Caco-2 (cell line): Measurements from ENCODE around the gene SV2B. TPM values are rescaled to one million over a fixed set of nuclear protein-coding genes. Genes with fewer than 3 reads are reported as not detected.

ENCODE experiments used
- BruUV-seq: library from RNA; stranded (reverse); fragments of 400-500 nt; replicated peaks from 2 replicates; lab custom pipeline; 2021; lab: Mats Ljungman, UMichigan
- CTCF ChIA-PET: fragments of 300-600 bp; sonication (Branson Sonifier 250); formaldehyde crosslinking; loops from one replicate; lab custom pipeline; 2022; ENCODE audit warnings: antibody characterized with exemption; lab: Charles Lee
- POLR2A ChIA-PET: fragments of 300-600 bp; sonication (Branson Sonifier 250); formaldehyde crosslinking; loops from one replicate; lab custom pipeline; 2022; ENCODE audit warnings: antibody characterized with exemption; lab: Charles Lee
- DNase-seq, 2 experiments: peaks; one replicate each; pipeline versions ENCODE4 v3.0.0 to v3.0.0-alpha.2; 2020 to 2022
- H3K27me3 ChIP-seq: replicated peaks from 2 replicates; pipeline ENCODE4 v1.6.0; 2011; ENCODE audit warnings: low read length; ENCODE audit not compliant: control insufficient read depth, insufficient read depth
- H3K36me3 ChIP-seq: 2 replicates; pipeline ENCODE4 v1.5.1; 2011; ENCODE audit warnings: low read length; ENCODE audit not compliant: control insufficient read depth, insufficient read depth
- H3K4me1 ChIP-seq: fragments of 250-450 bp; sonication (Bioruptor Pico); 2 replicates; pipeline ENCODE4 v1.5.1; 2020; ENCODE audit warnings: mild to moderate bottlenecking
- H3K4me3 ChIP-seq: 2 replicates; pipeline ENCODE4 v1.5.1; 2011; ENCODE audit warnings: low read depth, mild to moderate bottlenecking, control low read depth, low read length
- H3K9me3 ChIP-seq: fragments of 250-450 bp; sonication (Bioruptor Pico); 2 replicates; pipeline ENCODE4 v1.5.1; 2020; ENCODE audit warnings: mild to moderate bottlenecking, moderate library complexity
- H3K27ac Mint-ChIP-seq: one replicate; pipeline ENCODE4 v1.8.0; 2022; ENCODE audit warnings: mixed read lengths; ENCODE audit not compliant: unreplicated experiment
- H3K27me3 Mint-ChIP-seq: one replicate; pipeline ENCODE4 v1.8.0; 2022; ENCODE audit warnings: mixed read lengths; ENCODE audit not compliant: insufficient read depth, unreplicated experiment
- H3K36me3 Mint-ChIP-seq: one replicate; pipeline ENCODE4 v1.8.0; 2022; ENCODE audit warnings: mild to moderate bottlenecking, mixed read lengths; ENCODE audit not compliant: insufficient read depth, unreplicated experiment
- H3K4me1 Mint-ChIP-seq: one replicate; pipeline ENCODE4 v1.8.0; 2022; ENCODE audit warnings: low read depth, mixed read lengths; ENCODE audit not compliant: unreplicated experiment
- H3K4me3 Mint-ChIP-seq: one replicate; pipeline ENCODE4 v1.8.0; 2022; ENCODE audit warnings: mild to moderate bottlenecking, moderate library complexity, mixed read lengths; ENCODE audit not compliant: unreplicated experiment
- H3K9me3 Mint-ChIP-seq: one replicate; pipeline ENCODE4 v1.8.0; 2022; ENCODE audit warnings: mixed read lengths; ENCODE audit not compliant: unreplicated experiment
- intact Hi-C: fragments of 100-400 bp; cut with micrococcal nuclease; formaldehyde crosslinking; loops from one replicate; pipeline ENCODE4 v1.10.0; 2022; ENCODE audit not compliant: unreplicated experiment
- total RNA-seq: library from RNA; stranded (reverse); gene quantifications from 2 replicates; pipeline ENCODE4 v1.2.3, GENCODE V29; 2022
- TF ChIP-seq, protein P1 (sequence below), 2 experiments: fragments of 200-600 bp in 1 of 2; IDR thresholded peaks; 1 replicate in 1 of 2; 2 replicates in 1 of 2; pipeline versions ENCODE4 v1.5.1 to v1.8.0; 2011 to 2022; ENCODE audit warnings: antibody characterized with exemption in 1 of 2, control low read depth in 1 of 2, inconsistent platforms in 1 of 2, low read depth in 1 of 2, low read length in 1 of 2, mild to moderate bottlenecking in 1 of 2, moderate library complexity in 1 of 2; ENCODE audit not compliant: insufficient read depth in 1 of 2, severe bottlenecking in 1 of 2, unreplicated experiment in 1 of 2

SV2B gene
- total RNA-seq, 1 experiment from 2014 or later, result not detected

DNA sequence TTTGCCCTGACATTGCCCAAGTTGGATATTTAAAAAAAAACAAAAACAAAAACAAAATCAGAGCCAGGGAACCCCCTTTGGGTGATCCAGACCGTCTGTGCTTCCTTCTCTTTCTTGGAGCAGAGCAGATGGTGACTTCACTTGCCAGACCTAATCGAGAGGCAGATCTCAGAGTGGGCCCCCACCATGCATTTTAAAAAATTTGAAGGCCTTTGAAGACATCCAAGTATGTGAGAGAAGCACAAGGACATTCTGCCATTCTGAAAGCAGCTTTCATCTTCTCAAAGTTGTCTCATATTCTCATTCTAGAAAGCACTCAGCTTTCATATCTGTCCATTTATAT, 93.3 kb downstream of the SV2B start:
- Mint-ChIP-seq H3K4me3 (no peak overlapping the region), H3K4me1 (no peaks in the 10 kb centered on the region), H3K36me3 (no peaks in the 10 kb centered on the region), H3K9me3 (no peaks in the 10 kb centered on the region), H3K27ac (no peak overlapping the region), H3K27me3 (peaks cover 24% of the 10 kb centered on the region)
- H3K27me3 ChIP-seq, result no peaks in the 10 kb centered on the region; the same call in 1 of the 2 replicates
- CTCF ChIA-PET, result no interaction called here
- POLR2A ChIA-PET, result no interaction called here
- no peaks in the 10 kb centered on the region for H3K4me1 ChIP-seq
- no peaks in the 10 kb centered on the region for H3K9me3 ChIP-seq
- DNase-seq, result no peak
- H3K36me3 ChIP-seq, result no peaks in the 10 kb centered on the region
- no TSS peak for BruUV-seq
- TF ChIP-seq, protein P1, sequence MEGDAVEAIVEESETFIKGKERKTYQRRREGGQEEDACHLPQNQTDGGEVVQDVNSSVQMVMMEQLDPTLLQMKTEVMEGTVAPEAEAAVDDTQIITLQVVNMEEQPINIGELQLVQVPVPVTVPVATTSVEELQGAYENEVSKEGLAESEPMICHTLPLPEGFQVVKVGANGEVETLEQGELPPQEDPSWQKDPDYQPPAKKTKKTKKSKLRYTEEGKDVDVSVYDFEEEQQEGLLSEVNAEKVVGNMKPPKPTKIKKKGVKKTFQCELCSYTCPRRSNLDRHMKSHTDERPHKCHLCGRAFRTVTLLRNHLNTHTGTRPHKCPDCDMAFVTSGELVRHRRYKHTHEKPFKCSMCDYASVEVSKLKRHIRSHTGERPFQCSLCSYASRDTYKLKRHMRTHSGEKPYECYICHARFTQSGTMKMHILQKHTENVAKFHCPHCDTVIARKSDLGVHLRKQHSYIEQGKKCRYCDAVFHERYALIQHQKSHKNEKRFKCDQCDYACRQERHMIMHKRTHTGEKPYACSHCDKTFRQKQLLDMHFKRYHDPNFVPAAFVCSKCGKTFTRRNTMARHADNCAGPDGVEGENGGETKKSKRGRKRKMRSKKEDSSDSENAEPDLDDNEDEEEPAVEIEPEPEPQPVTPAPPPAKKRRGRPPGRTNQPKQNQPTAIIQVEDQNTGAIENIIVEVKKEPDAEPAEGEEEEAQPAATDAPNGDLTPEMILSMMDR (IDR thresholded peaks at IDR 0.05; ENCODE audit: insufficient read depth in 1 of 2, low read depth in 1 of 2, low read length in 1 of 2, severe bottlenecking in 1 of 2, unreplicated experiment in 1 of 2), result no peak
- H3K4me3 ChIP-seq, result no peak overlapping the region
- intact Hi-C loops, result no loop called here

DNA sequence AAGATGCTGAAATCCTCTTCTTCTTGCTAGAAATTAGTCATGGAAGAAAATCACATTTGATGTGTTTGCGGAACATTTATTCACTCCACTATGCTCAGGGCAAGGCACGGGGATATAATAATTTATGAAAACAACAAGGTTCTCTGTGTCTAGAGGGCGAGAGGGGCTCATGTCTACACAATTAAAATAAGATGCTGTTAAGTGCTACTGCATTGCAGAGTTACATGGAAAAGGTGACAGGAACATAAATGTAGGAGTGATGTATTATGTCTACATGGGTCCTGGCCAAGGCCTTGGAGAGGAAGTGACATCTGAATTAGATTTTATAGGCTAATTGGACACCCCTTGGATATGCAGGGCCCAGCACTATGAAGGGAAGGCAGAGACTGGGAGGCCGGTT, 96.1 kb downstream of the SV2B start:
- BruUV-seq, result no TSS peak
- Histone ChIP-seq H3K27me3 (no peaks in the 10 kb centered on the region; the same call in 1 of the 2 replicates), H3K36me3 (no peaks in the 10 kb centered on the region), H3K9me3 (no peaks in the 10 kb centered on the region), H3K4me3 (no peak overlapping the region), H3K4me1 (no peaks in the 10 kb centered on the region)
- Mint-ChIP-seq H3K4me3 (no peak overlapping the region), H3K27ac (no peak overlapping the region), H3K36me3 (no peaks in the 10 kb centered on the region), H3K4me1 (no peaks in the 10 kb centered on the region), H3K9me3 (no peaks in the 10 kb centered on the region), H3K27me3 (peaks cover 29% of the 10 kb centered on the region)
- ChIA-PET POLR2A (no interaction called here), CTCF (no interaction called here)
- TF ChIP-seq, protein P1 (IDR thresholded peaks at IDR 0.05; ENCODE audit: insufficient read depth in 1 of 2, low read depth in 1 of 2, low read length in 1 of 2, severe bottlenecking in 1 of 2, unreplicated experiment in 1 of 2), result no peak
- intact Hi-C loops, result no loop called here
- no peak for DNase-seq

DNA sequence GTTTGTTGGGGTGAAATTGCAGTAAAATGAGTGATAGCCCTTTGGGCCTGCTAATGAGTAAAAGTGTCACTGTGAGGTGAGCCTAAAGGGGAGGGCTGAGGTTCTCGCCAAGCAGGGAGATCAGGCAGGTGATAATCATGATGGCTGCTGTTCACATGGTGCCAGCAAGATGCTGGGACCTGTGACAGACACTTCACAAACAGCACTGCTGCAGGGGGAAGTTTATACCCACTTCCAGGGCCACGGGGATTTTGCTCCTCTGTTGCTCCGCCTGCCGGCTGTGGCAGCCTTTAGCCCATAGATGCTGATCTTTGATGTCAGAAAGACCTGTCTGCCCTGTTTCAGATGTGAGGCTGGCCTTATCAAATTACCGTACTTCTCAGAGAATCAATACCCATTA, 96.7 kb downstream of the SV2B start:
- CTCF ChIA-PET, result no interaction called here
- Histone ChIP-seq H3K4me3 (no peak overlapping the region), H3K36me3 (no peaks in the 10 kb centered on the region), H3K4me1 (no peaks in the 10 kb centered on the region), H3K9me3 (no peaks in the 10 kb centered on the region), H3K27me3 (no peaks in the 10 kb centered on the region; the same call in 1 of the 2 replicates)
- no TSS peak for BruUV-seq
- intact Hi-C loops, result no loop called here
- TF ChIP-seq, protein P1 (IDR thresholded peaks at IDR 0.05; ENCODE audit: insufficient read depth in 1 of 2, low read depth in 1 of 2, low read length in 1 of 2, severe bottlenecking in 1 of 2, unreplicated experiment in 1 of 2), result no peak
- POLR2A ChIA-PET, result no interaction called here
- no peak for DNase-seq
- Mint-ChIP-seq H3K27me3 (peaks cover 33% of the 10 kb centered on the region), H3K4me1 (no peaks in the 10 kb centered on the region), H3K27ac (no peak overlapping the region), H3K36me3 (no peaks in the 10 kb centered on the region), H3K9me3 (no peaks in the 10 kb centered on the region), H3K4me3 (no peak overlapping the region)
